GM19395 (cell line): ENCODE results near the gene SNTN.
"Not testable (repeated sequence)": the region's sequence is repeated elsewhere in the genome, so short reads cannot be mapped to it uniquely, and the experiment has no call there.

ENCODE experiments used
- ATAC-seq: cut with Tn5 transposase; IDR thresholded peaks from one replicate; pipeline ENCODE4 v1.9.1; 2021; ENCODE audit warnings: mild to moderate bottlenecking, moderate library complexity; ENCODE audit not compliant: unreplicated experiment

Gene SNTN

GRCh38 chr3:63652066-63652725 lies at the start of gene SNTN:
Gene SNTN, plus strand, starts transcription at chr3:63652675. Its CDS starts 13 bp downstream, at chr3:63652688.
- ATAC-seq: no peak

DNA sequence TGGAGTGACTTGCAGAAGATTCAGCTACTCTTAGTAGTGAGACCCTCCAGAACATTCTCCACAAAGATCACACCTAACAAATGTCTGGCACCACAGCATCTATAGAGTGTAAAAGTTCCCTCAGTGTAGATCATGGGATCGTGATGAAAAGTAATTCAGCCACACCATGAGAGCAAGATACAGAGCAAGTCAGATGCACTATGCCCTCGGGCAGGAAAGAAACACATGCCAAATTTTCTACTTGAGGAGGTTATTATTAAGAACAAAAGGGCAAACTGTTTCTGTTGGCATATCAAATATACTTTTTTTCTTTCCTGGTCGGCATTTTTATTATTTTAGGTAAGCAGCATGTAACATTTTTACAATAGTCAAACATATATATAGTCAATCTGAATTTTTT lies 44.8 kb upstream of the SNTN start:
- no peak for ATAC-seq

GRCh38 chr3:63609408-63609807 lies 43.1 kb upstream of the SNTN start:
- no peak for ATAC-seq

- ATAC-seq: no peak
Measured at GRCh38 chr3:63609834-63610233, 42.6 kb upstream of the SNTN start.

GRCh38 chr3:63611382-63611781 lies 41.1 kb upstream of the SNTN start:
- ATAC-seq: no peak

DNA sequence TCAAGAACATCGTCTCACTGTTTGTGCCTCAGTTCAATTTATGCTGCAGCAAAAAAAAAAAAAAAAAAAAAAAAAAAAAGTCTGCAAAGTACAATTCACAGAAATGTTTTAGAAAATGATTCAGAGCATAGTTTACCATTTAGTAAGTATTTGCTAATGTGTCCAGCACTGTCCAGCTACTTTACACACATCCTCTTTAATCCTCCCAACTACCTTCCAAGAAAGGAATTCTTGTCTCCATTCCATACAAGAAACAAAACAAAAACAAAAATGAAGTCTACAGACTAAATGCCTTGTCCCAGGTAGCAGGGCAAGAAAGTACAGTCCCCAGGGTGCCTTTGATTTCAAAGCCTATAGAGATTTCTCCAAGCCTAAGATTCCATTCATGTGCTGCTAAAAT lies 38.9 kb upstream of the SNTN start:
- ATAC-seq: no peak

DNA sequence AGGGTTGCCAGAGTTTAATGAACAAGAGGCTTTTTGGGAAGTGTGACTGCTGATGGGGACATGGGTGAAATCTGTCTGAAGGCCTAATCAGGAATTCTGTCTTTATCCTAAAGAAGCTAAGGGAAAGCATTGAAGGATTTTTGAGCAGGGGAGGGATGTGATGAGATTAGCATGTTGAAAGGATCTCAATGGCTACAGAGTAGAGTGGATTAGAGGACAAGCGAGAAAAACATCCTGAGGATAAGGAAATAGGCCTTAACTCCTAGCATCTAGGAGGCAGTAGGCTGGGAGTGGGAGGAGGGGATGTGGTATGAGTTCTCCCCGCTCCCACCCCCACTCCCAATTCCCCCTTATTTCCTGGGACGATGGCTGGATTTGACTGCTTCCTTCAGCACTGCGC lies 35.1 kb upstream of the SNTN start:
- no peak for ATAC-seq

DNA sequence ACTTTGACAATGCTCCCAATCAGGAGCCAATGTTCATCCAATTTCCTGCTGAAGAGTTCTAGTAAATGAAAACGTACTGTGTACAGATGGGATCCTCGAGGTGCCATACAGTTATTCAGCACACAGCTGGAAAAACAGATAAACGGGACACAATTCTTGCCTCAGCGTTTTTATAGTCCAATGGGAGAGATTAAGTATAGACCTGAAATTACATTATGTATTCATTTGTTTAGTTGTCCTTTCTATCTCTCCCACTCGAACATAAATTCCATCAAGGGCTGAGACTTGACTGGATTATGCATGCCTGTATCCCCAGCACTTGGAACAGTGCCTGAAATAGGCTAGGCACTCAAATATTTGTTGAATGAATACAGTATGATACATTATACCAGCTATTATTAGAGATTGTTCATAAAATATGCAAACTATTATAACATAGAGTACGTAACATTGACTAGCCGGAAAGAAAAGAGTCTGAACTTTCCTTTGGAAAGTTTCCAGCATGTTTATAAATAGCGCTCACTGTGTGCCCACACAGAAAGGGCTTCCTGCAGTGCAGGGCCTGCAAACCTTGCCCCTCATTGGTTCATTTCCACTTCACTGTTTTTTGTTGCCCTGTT lies 27.4 kb upstream of the SNTN start:
- ATAC-seq: no peak

GRCh38 chr3:63631670-63632069 lies 20.8 kb upstream of the SNTN start:
- ATAC-seq: no peak

DNA sequence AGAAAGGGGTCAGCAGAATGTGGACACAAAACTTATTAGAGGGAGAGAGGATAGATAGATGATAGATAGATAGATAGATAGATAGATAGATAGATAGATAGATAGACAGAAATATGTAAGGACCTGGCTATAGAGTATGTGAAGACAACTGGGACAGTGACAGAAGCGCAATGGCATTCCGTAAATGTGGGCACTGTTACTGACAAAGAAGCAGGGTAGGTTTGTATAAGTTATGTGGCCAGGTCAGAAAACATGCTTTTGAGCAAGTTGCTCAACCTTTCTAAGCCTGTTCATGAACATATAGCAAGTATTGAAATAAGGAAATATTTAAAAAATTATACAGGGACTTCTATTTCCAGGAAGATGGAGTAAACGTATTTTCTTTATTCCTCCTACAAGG lies 17.3 kb upstream of the SNTN start:
- no peak for ATAC-seq

DNA sequence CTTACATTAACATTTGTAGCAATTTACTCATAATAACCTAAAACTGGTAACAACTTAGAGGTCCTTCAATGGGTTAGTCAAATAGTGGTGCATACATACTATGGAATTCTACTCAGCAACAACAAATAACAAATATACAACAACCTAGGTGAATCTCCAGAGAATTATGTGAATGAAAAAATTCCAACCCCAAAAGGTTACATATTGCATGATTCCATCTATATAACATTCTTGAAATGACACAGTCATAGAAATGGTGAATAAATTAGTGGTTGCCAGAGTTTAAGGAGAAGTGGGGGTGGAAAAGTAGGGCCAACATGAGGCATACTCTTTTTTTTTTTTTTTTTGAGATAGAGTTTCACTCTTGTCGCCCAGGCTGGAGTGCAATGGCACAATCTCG lies 12.7 kb upstream of the SNTN start:
- ATAC-seq: no peak

GRCh38 chr3:63642488-63642887 lies 10.0 kb upstream of the SNTN start:
- ATAC-seq: no peak

DNA sequence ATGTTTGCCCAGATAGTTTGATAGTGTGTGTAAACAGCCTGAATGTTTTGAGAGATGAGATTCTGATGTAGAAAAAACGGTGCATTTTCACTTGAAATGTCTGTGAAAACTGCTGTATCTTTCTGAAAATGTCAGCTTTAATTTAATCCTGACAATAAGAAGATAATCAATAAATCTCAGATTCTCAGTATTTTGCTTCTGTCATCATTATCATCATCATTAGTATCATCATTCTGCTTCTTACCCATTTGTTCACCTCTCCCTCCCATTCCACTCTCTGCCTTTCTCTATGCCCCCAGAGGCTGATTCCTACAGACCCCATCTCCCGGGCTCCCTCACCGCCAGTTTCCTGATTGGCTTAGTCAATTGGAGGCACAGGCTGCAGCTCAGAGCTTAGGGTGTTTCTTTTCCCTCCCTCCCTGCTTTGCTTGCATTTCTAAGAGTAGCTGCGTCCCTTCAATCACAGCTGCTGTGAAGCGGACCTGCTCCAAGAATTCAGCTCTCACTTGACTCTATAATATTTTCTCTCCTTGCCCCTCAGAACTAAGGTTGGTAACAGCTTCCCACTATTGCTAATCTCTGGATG lies 8.2 kb upstream of the SNTN start:
- no peak for ATAC-seq

DNA sequence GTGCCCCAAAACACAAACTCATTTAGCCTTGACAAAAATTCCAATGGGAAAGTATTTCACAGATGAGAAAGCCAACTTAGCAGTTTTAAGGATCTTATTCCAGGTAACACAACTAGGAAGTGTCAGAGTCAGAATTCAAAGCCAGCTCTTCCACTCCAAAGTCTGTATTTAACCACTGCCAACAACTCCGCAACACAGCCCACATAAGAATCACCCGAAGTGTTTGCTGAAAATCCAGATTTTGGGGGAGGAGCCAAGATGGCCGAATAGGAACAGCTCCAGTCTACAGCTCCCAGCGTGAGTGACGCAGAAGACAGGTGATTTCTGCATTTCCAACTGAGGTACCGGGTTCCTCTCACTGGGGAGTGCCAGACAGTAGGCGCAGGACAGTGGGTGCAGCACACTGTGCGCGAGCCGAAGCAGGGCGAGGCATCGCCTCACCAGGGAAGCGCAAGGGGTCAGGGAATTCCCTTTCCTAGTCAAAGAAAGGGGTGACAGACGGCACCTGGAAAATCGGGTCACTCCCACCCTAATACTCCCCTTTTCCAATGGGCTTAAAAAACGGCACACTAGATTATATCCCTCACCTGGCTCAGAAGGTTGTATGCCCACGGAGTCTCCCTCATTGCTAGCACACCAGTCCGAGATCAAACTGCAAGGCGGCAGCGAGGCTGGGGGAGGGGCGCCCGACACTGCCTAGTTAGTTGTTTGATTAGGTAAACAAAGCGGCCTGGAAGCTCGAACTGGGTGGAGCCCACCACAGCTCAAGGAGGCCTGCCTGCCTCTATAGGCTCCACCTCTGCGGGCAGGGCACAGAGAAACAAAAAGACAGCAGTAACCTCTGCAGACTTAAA lies 7.3 kb upstream of the SNTN start:
- ATAC-seq: not testable (repeated sequence)

- no peak for ATAC-seq
Measured at GRCh38 chr3:63654211-63654610, 1.7 kb downstream of the SNTN start.

GRCh38 chr3:63654931-63655330 lies 2.5 kb downstream of the SNTN start:
- no peak for ATAC-seq

DNA sequence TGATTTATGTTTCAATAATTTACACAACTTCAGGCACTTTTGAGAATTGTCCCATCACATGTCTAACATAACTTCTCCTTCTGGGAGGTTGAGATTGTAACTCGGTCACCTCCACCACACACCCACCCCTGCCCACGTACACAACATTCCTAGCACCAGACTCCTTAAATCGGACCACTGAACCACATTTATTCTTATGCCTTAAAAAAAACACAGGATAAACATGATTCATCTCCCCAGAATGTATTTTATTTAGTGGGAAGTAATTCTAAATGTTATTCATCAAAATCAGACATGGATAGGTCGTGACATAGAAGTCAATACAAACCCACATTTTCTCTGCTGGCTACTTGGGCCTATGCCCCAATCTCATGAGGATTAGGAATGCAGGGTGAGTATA lies 3.0 kb downstream of the SNTN start:
- no peak for ATAC-seq

DNA sequence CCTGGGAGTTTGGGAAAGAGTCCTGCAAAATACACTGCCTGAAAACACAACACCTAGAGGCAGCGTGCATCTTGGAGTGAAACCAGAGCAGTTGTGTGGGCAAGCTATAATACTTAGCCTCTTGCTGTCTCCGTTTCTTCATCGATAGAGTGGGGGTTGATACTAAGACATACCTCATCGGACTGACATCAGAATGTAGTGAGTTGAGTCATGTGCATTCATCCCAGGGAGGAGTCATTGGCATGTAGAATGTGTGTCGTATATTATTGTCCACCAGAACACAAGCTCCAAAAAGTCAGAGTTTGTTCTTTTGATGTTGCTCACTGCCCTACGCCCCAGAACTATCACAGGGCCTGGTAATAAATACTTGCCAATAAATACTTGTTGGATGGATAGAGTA lies 4.3 kb downstream of the SNTN start:
- no peak for ATAC-seq

GRCh38 chr3:63661242-63661641 lies 8.8 kb downstream of the SNTN start:
- no peak for ATAC-seq

DNA sequence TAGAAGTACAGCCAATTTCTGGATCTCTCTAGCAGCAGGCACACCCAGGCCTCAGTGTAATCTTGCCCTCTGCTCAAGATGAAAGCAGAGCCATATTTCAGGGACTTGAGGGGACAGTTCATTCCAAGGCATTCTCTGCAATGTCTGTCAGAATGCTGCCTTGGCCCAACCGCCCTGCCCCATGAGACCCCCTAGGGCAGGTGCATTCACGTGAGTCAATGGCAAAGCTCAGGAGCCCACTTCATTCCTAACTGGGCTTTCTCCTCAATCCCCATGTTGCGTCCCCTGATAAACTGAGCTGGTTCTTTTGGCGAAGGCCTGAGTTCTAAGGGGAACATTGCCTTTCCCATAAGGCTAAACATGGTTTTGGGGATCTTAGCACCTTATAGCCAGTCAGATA lies 9.5 kb downstream of the SNTN start:
- ATAC-seq: no peak

GRCh38 chr3:63662500-63662899 lies 10.0 kb downstream of the SNTN start:
- no peak for ATAC-seq

DNA sequence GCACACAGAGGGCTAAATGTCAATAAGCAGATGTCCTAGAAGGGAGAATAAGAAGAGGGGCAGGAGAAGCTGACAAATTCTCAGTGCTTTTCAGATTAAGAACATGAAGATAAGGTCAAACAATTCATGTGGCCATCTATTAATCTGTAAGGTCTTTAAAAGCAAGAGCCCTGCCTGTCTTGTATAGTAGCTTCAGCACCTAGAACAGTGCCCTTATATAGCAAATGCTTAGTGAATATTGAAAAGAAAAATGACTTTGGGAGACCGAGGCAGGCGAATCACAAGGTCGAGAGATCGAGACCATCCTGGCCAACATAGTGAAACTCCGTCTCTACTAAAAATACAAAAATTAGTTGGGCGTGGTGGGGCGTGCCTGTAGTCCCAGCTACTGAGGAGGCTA lies 18.1 kb downstream of the SNTN start:
- no peak for ATAC-seq
